ENCODE data around the gene TBL2. TPM values are rescaled to one million over a fixed set of nuclear protein-coding genes. Genes with fewer than 3 reads are reported as not detected.

The TBL2 gene
- total RNA-seq, 1 donor from 2014 or later: 29.6 TPM

- no peak for DNase-seq (ENCODE audit: low read depth)
- TF ChIP-seq, protein P1, sequence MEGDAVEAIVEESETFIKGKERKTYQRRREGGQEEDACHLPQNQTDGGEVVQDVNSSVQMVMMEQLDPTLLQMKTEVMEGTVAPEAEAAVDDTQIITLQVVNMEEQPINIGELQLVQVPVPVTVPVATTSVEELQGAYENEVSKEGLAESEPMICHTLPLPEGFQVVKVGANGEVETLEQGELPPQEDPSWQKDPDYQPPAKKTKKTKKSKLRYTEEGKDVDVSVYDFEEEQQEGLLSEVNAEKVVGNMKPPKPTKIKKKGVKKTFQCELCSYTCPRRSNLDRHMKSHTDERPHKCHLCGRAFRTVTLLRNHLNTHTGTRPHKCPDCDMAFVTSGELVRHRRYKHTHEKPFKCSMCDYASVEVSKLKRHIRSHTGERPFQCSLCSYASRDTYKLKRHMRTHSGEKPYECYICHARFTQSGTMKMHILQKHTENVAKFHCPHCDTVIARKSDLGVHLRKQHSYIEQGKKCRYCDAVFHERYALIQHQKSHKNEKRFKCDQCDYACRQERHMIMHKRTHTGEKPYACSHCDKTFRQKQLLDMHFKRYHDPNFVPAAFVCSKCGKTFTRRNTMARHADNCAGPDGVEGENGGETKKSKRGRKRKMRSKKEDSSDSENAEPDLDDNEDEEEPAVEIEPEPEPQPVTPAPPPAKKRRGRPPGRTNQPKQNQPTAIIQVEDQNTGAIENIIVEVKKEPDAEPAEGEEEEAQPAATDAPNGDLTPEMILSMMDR (conservative IDR thresholded peaks at IDR 0.05; ENCODE audit: low read depth, low read length): no peak
- H3K4me3 ChIP-seq (ENCODE audit: low read depth, low read length): no peak overlapping the region
Observed at GRCh38 chr7:73602721-73603651, 24.6 kb upstream of the TBL2 start.

- DNase-seq (ENCODE audit: low read depth): no peak
- H3K4me3 ChIP-seq (ENCODE audit: low read depth, low read length): no peak overlapping the region
- TF ChIP-seq, protein P1 (conservative IDR thresholded peaks at IDR 0.05; ENCODE audit: low read depth, low read length): no peak
Observed at GRCh38 chr7:73599916-73600315, 21.5 kb upstream of the TBL2 start.

DNA sequence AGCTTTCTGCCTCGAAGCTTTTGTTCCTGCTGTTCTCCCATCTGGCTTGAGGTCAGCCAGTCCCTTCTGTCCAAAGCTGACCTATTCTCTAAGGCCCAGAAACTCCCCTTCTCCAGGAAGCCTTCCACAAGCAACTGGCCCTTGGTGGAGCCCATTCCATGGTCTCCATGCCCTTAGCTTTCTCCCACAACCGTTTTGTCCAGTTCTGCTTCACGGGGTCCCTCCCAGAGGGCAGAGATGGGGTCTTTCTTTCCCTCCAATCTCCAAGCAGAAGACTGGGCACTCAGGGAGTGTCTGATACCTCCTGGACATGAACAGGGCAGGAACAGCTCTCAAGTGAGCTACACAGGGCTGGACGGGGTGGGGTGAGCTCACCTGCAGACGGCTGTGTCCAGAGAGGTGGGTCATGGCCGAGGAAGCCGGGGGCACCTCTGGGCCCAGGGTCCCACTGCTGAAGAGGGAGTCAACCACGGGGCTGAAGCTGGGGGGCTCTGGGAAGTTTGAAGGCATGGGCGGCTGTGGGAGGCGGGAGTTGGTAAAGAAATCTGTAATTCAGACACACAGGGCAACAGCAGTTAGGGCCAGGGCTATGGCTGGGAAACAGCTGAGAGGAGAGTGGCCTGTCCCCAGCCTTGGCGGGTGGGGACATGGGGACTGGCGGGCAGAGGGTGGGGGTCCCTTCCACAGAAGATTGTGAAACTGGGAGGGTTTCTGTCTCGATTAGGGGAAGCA lies 20.9 kb upstream of the TBL2 start:
- H3K4me3 ChIP-seq (ENCODE audit: low read depth, low read length): no peak overlapping the region
- DNase-seq (ENCODE audit: low read depth): no peak
- TF ChIP-seq, protein P1 (conservative IDR thresholded peaks at IDR 0.05; ENCODE audit: low read depth, low read length): no peak

DNA sequence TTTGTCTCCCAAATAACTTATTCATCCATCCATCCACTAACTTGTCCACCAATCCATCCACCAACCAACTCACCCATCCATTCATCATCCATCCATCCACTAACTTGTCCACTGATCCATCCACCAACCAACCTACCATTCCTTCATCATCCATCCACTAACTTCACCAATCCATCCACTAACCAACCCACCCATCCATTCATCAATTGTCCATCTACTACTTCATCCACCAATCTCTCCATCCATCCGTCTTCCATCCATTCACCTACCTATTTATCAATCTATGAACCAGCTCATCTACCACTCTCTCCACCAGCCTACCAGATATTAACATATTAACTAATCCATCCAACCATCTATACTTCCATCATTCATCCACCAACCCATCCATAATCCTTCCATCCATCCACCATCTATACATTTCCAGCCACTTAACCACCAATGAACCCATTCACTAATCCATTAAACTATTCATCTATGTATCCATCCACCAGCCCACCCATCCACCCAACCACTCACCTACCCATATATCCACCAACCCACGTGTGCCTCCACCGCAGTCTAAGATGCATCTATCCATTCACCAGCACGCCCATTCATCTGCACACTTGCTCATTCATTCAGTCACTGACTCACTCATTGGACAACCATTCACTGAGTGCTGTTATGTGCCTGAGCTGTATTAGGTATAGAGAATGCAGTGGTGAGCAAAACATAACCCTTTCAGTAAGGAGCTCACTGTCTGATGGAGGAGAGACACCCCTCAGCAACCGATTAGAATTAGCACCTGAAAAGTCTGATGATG lies 19.8 kb upstream of the TBL2 start:
- TF ChIP-seq, protein P1 (conservative IDR thresholded peaks at IDR 0.05; ENCODE audit: low read depth, low read length): no peak
- no peak overlapping the region for H3K4me3 ChIP-seq (ENCODE audit: low read depth, low read length)
- DNase-seq (ENCODE audit: low read depth): no peak

DNA sequence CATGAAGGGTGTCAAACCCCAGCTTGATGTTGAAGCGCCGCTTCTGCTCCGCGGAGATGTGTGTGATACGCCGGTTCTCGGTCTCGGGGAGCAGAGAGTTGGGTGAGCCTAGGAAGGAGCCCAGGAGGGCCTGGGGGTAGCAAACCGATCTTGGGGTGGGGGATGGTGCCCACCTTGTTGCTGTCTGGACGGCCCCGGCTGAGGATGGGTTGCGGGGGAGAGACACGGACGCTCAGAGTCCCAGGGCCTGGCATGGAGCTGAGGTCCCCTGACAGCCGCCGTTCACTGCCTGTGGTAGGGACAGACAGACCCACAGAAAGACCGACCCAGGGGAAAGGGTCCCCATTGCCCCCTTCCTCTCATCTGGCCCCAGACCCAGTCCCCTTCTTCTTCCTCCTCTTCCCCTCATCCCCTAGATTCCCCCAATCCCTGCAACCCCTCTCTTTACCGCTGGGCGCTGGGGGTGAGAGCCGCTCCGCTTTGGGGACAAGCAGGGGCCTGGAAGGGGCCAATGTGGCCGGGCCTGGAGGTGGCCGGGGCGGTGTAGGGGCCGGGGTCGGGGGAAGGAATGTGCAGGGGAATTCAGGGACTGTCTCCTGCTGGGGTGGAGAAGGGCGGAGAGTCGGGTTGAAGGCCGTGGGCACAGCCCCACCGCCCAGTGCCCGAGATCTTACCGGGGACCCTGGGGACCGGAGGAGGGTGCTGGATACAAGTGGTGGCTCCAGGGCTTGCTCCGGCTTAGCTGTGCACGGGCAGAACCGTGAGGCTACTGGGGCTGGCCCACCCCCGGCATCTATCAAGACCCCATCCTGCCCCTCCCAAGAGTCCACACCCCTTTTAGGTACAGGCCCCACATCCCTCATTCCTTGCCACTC lies 18.0 kb upstream of the TBL2 start:
- no peak overlapping the region for H3K4me3 ChIP-seq (ENCODE audit: low read depth, low read length)
- no peak for DNase-seq (ENCODE audit: low read depth)
- TF ChIP-seq, protein P1 (conservative IDR thresholded peaks at IDR 0.05; ENCODE audit: low read depth, low read length): no peak

- TF ChIP-seq, protein P1 (conservative IDR thresholded peaks at IDR 0.05; ENCODE audit: low read depth, low read length): no peak
- H3K4me3 ChIP-seq (ENCODE audit: low read depth, low read length): no peak overlapping the region
- no peak for DNase-seq (ENCODE audit: low read depth)
Observed at GRCh38 chr7:73595358-73595757, 17.0 kb upstream of the TBL2 start.

Measured in epithelial cell of proximal tubule (primary cell).